ENCODE data around the gene PLS3. TPM values are rescaled to one million over a fixed set of nuclear protein-coding genes. Genes with fewer than 3 reads are reported as not detected.

The PLS3 gene
- total and polyA plus RNA-seq, 12 donors: 18.7 to 132 (median 50.3) TPM

GRCh38 chrX:115522952-115523351, 38.0 kb upstream of the PLS3 start:
- Histone ChIP-seq H3K9me3 (replicated peaks in 1 of 3) (no peaks in the 10 kb centered on the region), H3K36me3 (replicated peaks in 1 of 2) (no peaks in the 10 kb centered on the region), H3K27ac (no peak overlapping the region), H3K27me3 (peaks cover 25% of the 10 kb centered on the region), H3K4me1 (replicated peaks in 1 of 2) (no peaks in the 10 kb centered on the region), H3K4me3 (no peak overlapping the region)
- TF ChIP-seq POLR2A (IDR thresholded peaks at IDR 0.05) (no peak), CTCF (IDR thresholded peaks at IDR 0.05) (no peak)
- intact Hi-C loops (cut with DNase I): no loop called here
- DNase-seq: no peak

- no peak for DNase-seq
- H3K36me3 ChIP-seq (replicated peaks in 1 of 2): no peaks in the 10 kb centered on the region
- H3K4me3 ChIP-seq: no peak overlapping the region
- 74 to 92% (median 86%) methylated on average over 4 to 7 of the region's 7 CpGs for WGBS, 4 donors
- H3K27ac ChIP-seq: no peak overlapping the region
- TF ChIP-seq POLR2A (IDR thresholded peaks at IDR 0.05) (no peak), CTCF (IDR thresholded peaks at IDR 0.05) (no peak)
- H3K9me3 ChIP-seq (replicated peaks in 1 of 3): no peaks in the 10 kb centered on the region
- intact Hi-C loops (cut with DNase I): no loop called here
- H3K27me3 ChIP-seq: peaks cover 23% of the 10 kb centered on the region
- no peaks in the 10 kb centered on the region for H3K4me1 ChIP-seq (replicated peaks in 1 of 2)
Measured at GRCh38 chrX:115525486-115525885, 35.5 kb upstream of the PLS3 start.

- DNase-seq: no peak
- H3K36me3 ChIP-seq (replicated peaks in 1 of 2): no peaks in the 10 kb centered on the region
- no peaks in the 10 kb centered on the region for H3K4me1 ChIP-seq (replicated peaks in 1 of 2)
- no peaks in the 10 kb centered on the region for H3K9me3 ChIP-seq (replicated peaks in 1 of 3)
- no peak overlapping the region for H3K27ac ChIP-seq
- intact Hi-C loops (cut with DNase I): no loop called here
- H3K4me3 ChIP-seq: no peak overlapping the region
- WGBS, 4 donors: 77 to 93% (median 85%) methylated on average over 4 of the region's 4 CpGs
- TF ChIP-seq CTCF (IDR thresholded peaks at IDR 0.05) (no peak), POLR2A (IDR thresholded peaks at IDR 0.05) (no peak)
- peaks cover 7% of the 10 kb centered on the region for H3K27me3 ChIP-seq
Measured at GRCh38 chrX:115531818-115532403, 29.1 kb upstream of the PLS3 start.

- H3K4me1 ChIP-seq (replicated peaks in 1 of 2): no peaks in the 10 kb centered on the region
- TF ChIP-seq CTCF (IDR thresholded peaks at IDR 0.05) (no peak), POLR2A (IDR thresholded peaks at IDR 0.05) (no peak)
- no peak overlapping the region for H3K27ac ChIP-seq
- intact Hi-C loops (cut with DNase I): no loop called here
- H3K4me3 ChIP-seq: no peak overlapping the region
- 26 to 32% (median 28%) methylated on average over 1 of the region's 1 CpG for WGBS, 4 donors
- no peaks in the 10 kb centered on the region for H3K36me3 ChIP-seq (replicated peaks in 1 of 2)
- H3K27me3 ChIP-seq: peaks cover 4% of the 10 kb centered on the region
- no peak for DNase-seq
- no peaks in the 10 kb centered on the region for H3K9me3 ChIP-seq (replicated peaks in 1 of 3)
Measured at GRCh38 chrX:115533485-115533884, 27.5 kb upstream of the PLS3 start.
